ENCODE results near the gene SQOR.

DNA sequence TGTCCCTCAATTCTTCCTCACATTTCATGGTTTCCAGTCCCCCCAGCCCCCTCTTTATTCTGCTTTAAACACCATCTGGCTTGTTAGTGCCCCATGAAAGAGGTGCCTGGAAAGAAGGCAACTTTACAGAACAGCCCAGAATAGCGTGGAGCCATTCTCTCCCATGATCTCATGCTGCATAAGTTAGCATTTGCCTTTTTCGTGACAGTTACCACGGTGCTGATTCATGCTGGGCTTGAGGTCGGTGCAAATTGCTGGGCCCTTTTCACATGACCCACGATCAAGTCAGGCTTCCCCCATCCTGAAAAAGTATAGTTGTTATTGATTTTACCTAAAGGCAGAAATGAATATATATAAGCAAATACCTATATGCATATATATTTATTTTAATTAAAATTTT lies 29.6 kb downstream of the SQOR start:
- TF ChIP-seq, protein P1, sequence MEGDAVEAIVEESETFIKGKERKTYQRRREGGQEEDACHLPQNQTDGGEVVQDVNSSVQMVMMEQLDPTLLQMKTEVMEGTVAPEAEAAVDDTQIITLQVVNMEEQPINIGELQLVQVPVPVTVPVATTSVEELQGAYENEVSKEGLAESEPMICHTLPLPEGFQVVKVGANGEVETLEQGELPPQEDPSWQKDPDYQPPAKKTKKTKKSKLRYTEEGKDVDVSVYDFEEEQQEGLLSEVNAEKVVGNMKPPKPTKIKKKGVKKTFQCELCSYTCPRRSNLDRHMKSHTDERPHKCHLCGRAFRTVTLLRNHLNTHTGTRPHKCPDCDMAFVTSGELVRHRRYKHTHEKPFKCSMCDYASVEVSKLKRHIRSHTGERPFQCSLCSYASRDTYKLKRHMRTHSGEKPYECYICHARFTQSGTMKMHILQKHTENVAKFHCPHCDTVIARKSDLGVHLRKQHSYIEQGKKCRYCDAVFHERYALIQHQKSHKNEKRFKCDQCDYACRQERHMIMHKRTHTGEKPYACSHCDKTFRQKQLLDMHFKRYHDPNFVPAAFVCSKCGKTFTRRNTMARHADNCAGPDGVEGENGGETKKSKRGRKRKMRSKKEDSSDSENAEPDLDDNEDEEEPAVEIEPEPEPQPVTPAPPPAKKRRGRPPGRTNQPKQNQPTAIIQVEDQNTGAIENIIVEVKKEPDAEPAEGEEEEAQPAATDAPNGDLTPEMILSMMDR (IDR thresholded peaks at IDR 0.05) = no peak
- no peak for TF ChIP-seq POLR2A (IDR thresholded peaks at IDR 0.05)

Data from testis (tissue), 2 donors.